NCI-H446 (cell line): ENCODE results near the gene MSN.
A peak's percentile ranks its signal among the peaks of the same experiment; 100 is the strongest.

Experiments used
- DNase-seq, 2 experiments: peaks; one replicate each; lab custom pipeline; 2025; lab: John Stamatoyannopoulos, UW

The MSN gene

GRCh38 chrX:65673857-65674203 lies 6.4 kb downstream of the MSN start:
- no peak for DNase-seq

GRCh38 chrX:65674204-65674893 lies 6.9 kb downstream of the MSN start:
- DNase-seq, result no peak

- peak in 1 of 2 experiments; percentile 61 for DNase-seq
Observed at GRCh38 chrX:65677954-65678469, 10.6 kb downstream of the MSN start.

- no peak for DNase-seq
Observed at GRCh38 chrX:65679071-65679540, 11.7 kb downstream of the MSN start.

- DNase-seq, result no peak
Observed at GRCh38 chrX:65681810-65682209, 14.4 kb downstream of the MSN start.

- DNase-seq, result no peak
Observed at GRCh38 chrX:65685112-65685511, 17.7 kb downstream of the MSN start.

GRCh38 chrX:65686236-65686635 lies 18.8 kb downstream of the MSN start:
- DNase-seq, result no peak

- no peak for DNase-seq
Observed at GRCh38 chrX:65687367-65687766, 19.9 kb downstream of the MSN start.

GRCh38 chrX:65688403-65688871 lies 21.0 kb downstream of the MSN start:
- no peak for DNase-seq

GRCh38 chrX:65689377-65689776 lies 21.9 kb downstream of the MSN start:
- no peak for DNase-seq

- DNase-seq, result no peak
Observed at GRCh38 chrX:65690057-65690855, 22.8 kb downstream of the MSN start.

GRCh38 chrX:65695849-65696449 lies 28.5 kb downstream of the MSN start:
- DNase-seq, result no peak

GRCh38 chrX:65696613-65697012 lies 29.2 kb downstream of the MSN start:
- no peak for DNase-seq

GRCh38 chrX:65697211-65697641 lies 29.8 kb downstream of the MSN start:
- no peak for DNase-seq

- DNase-seq, result no peak
Observed at GRCh38 chrX:65697915-65698796, 30.7 kb downstream of the MSN start.

GRCh38 chrX:65702956-65703355 lies 35.5 kb downstream of the MSN start:
- DNase-seq, result no peak

- no peak for DNase-seq
Observed at GRCh38 chrX:65705439-65705838, 38.0 kb downstream of the MSN start.

GRCh38 chrX:65706041-65706828 lies 38.8 kb downstream of the MSN start:
- DNase-seq, result peak in 1 of 2 experiments; percentile 54

GRCh38 chrX:65707151-65707550 lies 39.7 kb downstream of the MSN start:
- DNase-seq, result no peak

- no peak for DNase-seq
Observed at GRCh38 chrX:65712005-65712806, 44.8 kb downstream of the MSN start.
